Activated CD4-positive, alpha-beta T cell treated with anti-CD3 and anti-CD28 coated beads, Interleukin-2, amount 10 ng/mL, durations not matched to agents 7 days and 5 days (primary cell): ENCODE data around the gene PITPNC1. TPM values are rescaled to one million over a fixed set of nuclear protein-coding genes. Genes with fewer than 3 reads are reported as not detected.

ENCODE experiments used
- CTCF ChIA-PET: fragments of 350-600 bp; sonication (Branson Sonifier 250); formaldehyde crosslinking; loops from one replicate; lab custom pipeline; 2021; ENCODE audit warnings: antibody characterized with exemption; lab: Charles Lee
- POLR2A ChIA-PET: fragments of 350-600 bp; sonication (Branson Sonifier 250); formaldehyde crosslinking; loops from one replicate; lab custom pipeline; 2021; ENCODE audit warnings: antibody characterized with exemption; lab: Charles Lee
- DNase-seq: peaks from one replicate; pipeline ENCODE4 v3.0.0-alpha.2; 2020
- H3K27ac Mint-ChIP-seq: one replicate; pipeline ENCODE4 v1.8.0; 2021; ENCODE audit warnings: mild to moderate bottlenecking, moderate library complexity, mixed read lengths
- H3K27me3 Mint-ChIP-seq: one replicate; pipeline ENCODE4 v1.8.0; 2021; ENCODE audit warnings: mixed read lengths
- H3K36me3 Mint-ChIP-seq: one replicate; pipeline ENCODE4 v1.8.0; 2021; ENCODE audit warnings: low read depth, mixed read lengths
- H3K4me1 Mint-ChIP-seq: one replicate; pipeline ENCODE4 v1.8.0; 2021; ENCODE audit warnings: mixed read lengths
- H3K4me3 Mint-ChIP-seq: one replicate; pipeline ENCODE4 v1.8.0; 2021; ENCODE audit warnings: mild to moderate bottlenecking, moderate library complexity, mixed read lengths
- H3K9me3 Mint-ChIP-seq: one replicate; pipeline ENCODE4 v1.8.0; 2021; ENCODE audit warnings: mixed read lengths
- total RNA-seq, 2 experiments: library from RNA; stranded (reverse); gene quantifications; one replicate each; pipeline ENCODE4 v1.2.3, GENCODE V29; 2021

Gene PITPNC1
- total RNA-seq, 2 experiments from 2014 or later = 57.0 to 67.1 TPM

DNA sequence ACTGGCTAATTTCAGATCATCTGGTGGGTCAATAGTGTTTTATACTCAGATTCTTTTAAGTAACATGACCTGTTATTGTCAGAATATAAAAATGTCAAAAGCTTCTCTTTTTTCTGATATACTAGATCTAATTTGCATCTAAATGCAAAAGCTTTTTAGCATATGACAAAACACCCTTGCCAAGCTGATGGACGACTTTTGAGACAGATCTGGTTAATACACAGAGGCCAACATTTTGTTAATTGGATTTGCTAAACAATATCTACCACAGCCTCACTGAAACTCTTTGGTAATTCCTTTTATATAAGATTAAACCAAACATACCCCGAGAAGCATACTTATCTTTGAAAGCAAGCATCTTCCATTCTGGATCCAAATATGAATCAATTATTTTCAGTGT, 330.4 kb downstream of the PITPNC1 start:
- ChIA-PET CTCF (interaction anchor here (0.7 to 2.5 kb wide), 3 partner anchors 10 to 344 kb away, joined by 3 to 7 read pairs (median 7); partner anchors contain the start of gene NOL11), POLR2A (no interaction called here)
- Mint-ChIP-seq H3K9me3 (no peaks in the 10 kb centered on the region), H3K4me1 (no peaks in the 10 kb centered on the region), H3K27me3 (no peaks in the 10 kb centered on the region), H3K36me3 (no peaks in the 10 kb centered on the region), H3K4me3 (no peak overlapping the region), H3K27ac (no peak overlapping the region)
- DNase-seq = no peak

DNA sequence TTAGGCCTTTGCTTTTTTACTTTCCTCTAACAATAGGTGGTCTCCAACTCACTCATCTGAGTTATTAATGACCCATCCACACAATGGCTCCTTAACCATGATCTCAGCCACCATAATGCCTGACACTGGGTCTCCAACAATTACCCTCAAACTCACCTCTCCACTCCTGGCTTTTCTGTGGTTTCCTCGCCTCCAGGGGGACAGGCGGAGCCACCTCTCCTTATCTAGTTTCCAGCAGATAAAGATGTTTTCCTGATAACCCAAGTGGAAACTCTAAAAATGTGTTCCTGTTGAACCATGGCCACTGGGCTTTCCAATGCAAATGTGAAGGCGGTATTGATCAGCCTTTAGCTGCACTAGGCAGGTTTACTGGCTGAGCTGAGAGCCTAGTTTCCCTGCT, 331.3 kb downstream of the PITPNC1 start:
- ChIA-PET POLR2A (no interaction called here), CTCF (interaction anchor here (0.8 to 2.5 kb wide), 3 partner anchors 8 to 334 kb away, joined by 3 to 7 read pairs (median 7); partner anchors contain the start of gene NOL11)
- no peak overlapping the region for H3K27ac Mint-ChIP-seq
- no peak for DNase-seq
- H3K4me1 Mint-ChIP-seq = no peaks in the 10 kb centered on the region
- no peak overlapping the region for H3K4me3 Mint-ChIP-seq
- no peaks in the 10 kb centered on the region for H3K27me3 Mint-ChIP-seq
- no peaks in the 10 kb centered on the region for H3K9me3 Mint-ChIP-seq
- no peaks in the 10 kb centered on the region for H3K36me3 Mint-ChIP-seq

DNA sequence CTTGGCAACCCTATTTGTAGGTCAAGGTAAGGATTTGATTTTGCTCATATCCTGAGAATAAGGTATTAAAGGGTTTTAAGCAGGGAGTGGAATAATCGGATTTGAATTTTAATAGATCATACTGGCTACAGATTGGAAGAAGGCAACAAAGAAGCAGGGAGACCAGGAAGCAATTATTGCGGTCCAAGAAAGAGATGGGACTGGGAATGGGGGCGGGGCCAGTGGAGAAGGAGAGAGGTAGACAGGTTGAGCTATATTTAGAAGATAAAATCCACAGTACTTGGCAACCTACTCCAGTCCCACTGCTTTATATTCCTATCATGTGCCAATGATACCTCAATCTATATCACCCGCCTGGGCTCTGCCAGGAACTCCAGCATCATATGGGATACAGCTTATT, 334.8 kb downstream of the PITPNC1 start:
- peaks cover 5% of the 10 kb centered on the region for H3K4me1 Mint-ChIP-seq
- POLR2A ChIA-PET = no interaction called here
- no peaks in the 10 kb centered on the region for H3K9me3 Mint-ChIP-seq
- CTCF ChIA-PET = interaction anchor here (0.5 to 0.7 kb wide), 2 partner anchors 77 to 210 kb away, joined by 3 read pairs; no protein-coding TSS in a partner anchor
- H3K4me3 Mint-ChIP-seq = no peak overlapping the region
- H3K27ac Mint-ChIP-seq = no peak overlapping the region
- DNase-seq = no peak
- no peaks in the 10 kb centered on the region for H3K36me3 Mint-ChIP-seq
- H3K27me3 Mint-ChIP-seq = no peaks in the 10 kb centered on the region

DNA sequence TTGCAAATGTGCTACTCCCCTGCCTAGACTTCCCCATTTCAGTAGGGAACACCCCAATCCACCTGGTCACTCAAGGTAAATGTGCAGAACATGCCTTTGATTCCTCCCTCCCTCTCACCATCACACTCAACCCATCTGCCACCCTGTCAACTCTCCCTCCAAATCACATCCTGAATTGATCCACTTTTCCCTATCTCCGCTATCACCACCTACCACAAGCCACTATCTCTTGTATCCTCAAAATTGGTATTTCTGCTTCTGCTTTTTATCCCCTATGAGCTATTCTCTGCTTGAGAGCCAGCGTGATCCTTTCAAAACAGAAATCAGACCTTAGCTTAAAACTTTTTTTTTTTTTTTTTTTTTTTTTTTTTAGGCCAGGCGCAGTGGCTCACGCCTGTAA, 335.3 kb downstream of the PITPNC1 start:
- H3K27me3 Mint-ChIP-seq = no peaks in the 10 kb centered on the region
- H3K27ac Mint-ChIP-seq = no peak overlapping the region
- POLR2A ChIA-PET = no interaction called here
- H3K9me3 Mint-ChIP-seq = no peaks in the 10 kb centered on the region
- no peaks in the 10 kb centered on the region for H3K36me3 Mint-ChIP-seq
- H3K4me3 Mint-ChIP-seq = no peak overlapping the region
- peaks cover 8% of the 10 kb centered on the region for H3K4me1 Mint-ChIP-seq
- CTCF ChIA-PET = interaction anchor here (0.5 to 0.7 kb wide), 3 partner anchors 76 to 374 kb away, joined by 3 read pairs; no protein-coding TSS in a partner anchor
- no peak for DNase-seq

DNA sequence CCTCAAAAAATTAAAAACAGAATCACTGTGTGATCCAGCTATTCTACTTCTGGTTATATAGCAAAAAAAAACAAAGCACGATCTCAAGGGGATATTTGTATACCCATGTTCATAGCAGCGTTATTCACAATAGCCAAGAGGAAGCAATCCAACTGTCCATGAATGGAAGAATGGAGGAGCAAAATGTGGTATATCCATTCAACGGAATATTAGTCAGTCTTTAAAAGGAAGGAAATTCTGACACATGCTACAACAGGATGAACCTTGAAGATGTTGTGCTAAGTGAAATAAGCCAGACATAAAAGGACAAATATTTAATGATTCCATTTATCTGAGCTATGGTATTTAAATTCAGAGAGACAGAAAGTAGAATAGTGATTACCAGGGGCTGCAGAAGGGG, 336.1 kb downstream of the PITPNC1 start:
- H3K4me1 Mint-ChIP-seq = peaks cover 8% of the 10 kb centered on the region
- peaks cover 2% of the 10 kb centered on the region for H3K36me3 Mint-ChIP-seq
- DNase-seq = no peak
- no peaks in the 10 kb centered on the region for H3K27me3 Mint-ChIP-seq
- H3K9me3 Mint-ChIP-seq = no peaks in the 10 kb centered on the region
- H3K4me3 Mint-ChIP-seq = no peak overlapping the region
- H3K27ac Mint-ChIP-seq = no peak overlapping the region
- ChIA-PET CTCF (interaction anchor here (0.7 kb wide), 1 partner anchor 375 kb away, joined by 3 read pairs; no protein-coding TSS in a partner anchor), POLR2A (no interaction called here)

DNA sequence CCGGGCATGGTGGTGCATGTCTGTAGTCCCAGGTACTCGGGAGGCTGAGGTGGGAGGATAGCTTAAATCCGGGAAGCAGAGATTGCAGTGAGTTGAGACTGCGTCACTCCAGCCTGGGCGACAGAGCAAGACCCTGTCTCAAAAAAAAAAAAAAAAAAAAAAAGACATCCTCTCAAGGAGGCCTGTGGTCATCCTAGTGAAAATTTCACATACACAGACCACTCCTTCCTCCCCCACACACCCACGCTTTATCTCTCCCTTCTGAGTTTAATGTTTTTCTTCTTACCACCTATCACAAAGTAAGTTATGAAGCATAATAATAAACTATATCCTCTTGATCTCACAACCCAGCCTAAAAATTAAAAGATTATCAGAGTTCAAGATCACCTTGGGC, 339.3 kb downstream of the PITPNC1 start:
- DNase-seq = no peak
- ChIA-PET POLR2A (no interaction called here), CTCF (interaction anchor here (1.1 kb wide), 1 partner anchor 10 kb away, joined by 3 read pairs; no protein-coding TSS in a partner anchor)
- H3K4me1 Mint-ChIP-seq = peaks cover 20% of the 10 kb centered on the region
- H3K27me3 Mint-ChIP-seq = no peaks in the 10 kb centered on the region
- H3K9me3 Mint-ChIP-seq = no peaks in the 10 kb centered on the region
- peak overlapping the region; percentile 95 for H3K4me3 Mint-ChIP-seq
- peak overlapping the region; percentile 99 for H3K27ac Mint-ChIP-seq
- H3K36me3 Mint-ChIP-seq = peaks cover 15% of the 10 kb centered on the region

DNA sequence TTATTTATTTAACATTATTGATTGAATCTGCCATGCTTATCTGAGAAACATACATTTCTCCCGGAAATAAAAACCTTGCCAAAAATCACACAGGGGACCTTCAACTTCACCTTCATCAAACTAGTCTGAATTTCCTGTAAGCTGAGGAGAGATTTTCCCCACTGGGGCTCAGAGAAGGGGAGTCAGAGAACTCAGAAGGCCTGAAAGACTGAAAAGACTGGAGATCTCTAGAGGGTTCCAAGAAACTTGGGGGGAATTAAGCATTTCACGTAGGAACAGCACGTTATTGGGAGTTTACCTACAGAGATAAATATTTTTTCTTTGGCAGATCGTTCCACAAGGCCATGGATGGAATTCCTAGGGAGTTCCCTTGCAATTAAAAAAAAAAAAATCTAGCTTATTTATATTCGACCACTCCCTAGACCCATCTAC, 340.1 kb downstream of the PITPNC1 start:
- Mint-ChIP-seq H3K27me3 (no peaks in the 10 kb centered on the region), H3K36me3 (peaks cover 23% of the 10 kb centered on the region), H3K9me3 (no peaks in the 10 kb centered on the region), H3K4me3 (peak overlapping the region; percentile 95), H3K4me1 (peaks cover 28% of the 10 kb centered on the region), H3K27ac (peak overlapping the region; percentile 99)
- DNase-seq = peak; percentile 13
- ChIA-PET CTCF (interaction anchor here (0.5 to 1.6 kb wide), 10 partner anchors 9 to 404 kb away, joined by 3 to 7 read pairs (median 4); no protein-coding TSS in a partner anchor), POLR2A (interaction anchor here (0.6 kb wide), 1 partner anchor 52 kb away, joined by 4 read pairs; no protein-coding TSS in a partner anchor)

DNA sequence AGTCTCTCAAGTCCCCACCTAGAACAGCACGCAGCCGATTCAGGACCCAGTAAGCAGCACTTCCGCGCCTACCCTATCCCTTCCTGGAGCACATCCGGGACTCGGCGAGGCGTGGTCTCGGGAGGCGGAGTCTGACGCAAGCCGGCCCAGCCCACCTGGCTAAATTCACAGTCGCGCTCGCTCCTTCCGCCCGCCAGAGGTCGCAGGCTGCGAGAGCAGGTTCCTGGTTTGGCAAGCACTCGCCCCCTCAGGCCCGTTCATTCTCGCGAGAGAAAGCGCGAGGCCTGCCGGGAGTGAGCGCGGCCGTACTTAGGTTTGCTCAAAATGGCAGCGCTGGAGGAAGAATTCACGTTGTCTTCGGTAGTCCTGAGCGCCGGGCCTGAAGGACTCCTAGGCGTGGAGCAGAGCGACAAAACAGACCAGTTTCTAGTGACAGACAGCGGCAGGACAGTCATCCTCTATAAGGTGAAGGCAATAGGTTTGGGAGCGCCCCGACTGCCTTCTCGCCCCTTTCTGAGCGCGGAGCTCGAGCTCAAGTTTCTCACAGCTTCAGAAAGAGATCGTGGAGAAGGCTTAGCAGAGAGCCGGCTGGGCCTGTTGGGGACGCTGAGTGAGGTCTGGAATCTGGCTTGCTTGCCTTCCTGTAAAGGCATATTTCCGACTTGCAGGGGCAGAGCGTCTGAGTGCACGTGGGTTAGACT, 340.7 kb downstream of the PITPNC1 start, which contains the start of gene NOL11:
TSS of gene NOL11 (plus strand) at position 313 of the 701 bp plus-strand sequence. CDS start at position 325, 12 bp downstream.
- peaks cover 26% of the 10 kb centered on the region for H3K36me3 Mint-ChIP-seq
- POLR2A ChIA-PET = interaction anchor here (0.6 kb wide), 1 partner anchor 52 kb away, joined by 4 read pairs; no protein-coding TSS in a partner anchor
- CTCF ChIA-PET = interaction anchor here (0.6 to 1.6 kb wide), 12 partner anchors 10 to 404 kb away, joined by 3 to 7 read pairs (median 4); no protein-coding TSS in a partner anchor
- DNase-seq = peak; percentile 100
- peaks cover 28% of the 10 kb centered on the region for H3K4me1 Mint-ChIP-seq
- H3K4me3 Mint-ChIP-seq = peak within 1 kb of the TSS; percentile 95
- no peaks in the 10 kb centered on the region for H3K27me3 Mint-ChIP-seq
- H3K9me3 Mint-ChIP-seq = no peaks in the 10 kb centered on the region
- peak within 1 kb of the TSS; percentile 99 for H3K27ac Mint-ChIP-seq

DNA sequence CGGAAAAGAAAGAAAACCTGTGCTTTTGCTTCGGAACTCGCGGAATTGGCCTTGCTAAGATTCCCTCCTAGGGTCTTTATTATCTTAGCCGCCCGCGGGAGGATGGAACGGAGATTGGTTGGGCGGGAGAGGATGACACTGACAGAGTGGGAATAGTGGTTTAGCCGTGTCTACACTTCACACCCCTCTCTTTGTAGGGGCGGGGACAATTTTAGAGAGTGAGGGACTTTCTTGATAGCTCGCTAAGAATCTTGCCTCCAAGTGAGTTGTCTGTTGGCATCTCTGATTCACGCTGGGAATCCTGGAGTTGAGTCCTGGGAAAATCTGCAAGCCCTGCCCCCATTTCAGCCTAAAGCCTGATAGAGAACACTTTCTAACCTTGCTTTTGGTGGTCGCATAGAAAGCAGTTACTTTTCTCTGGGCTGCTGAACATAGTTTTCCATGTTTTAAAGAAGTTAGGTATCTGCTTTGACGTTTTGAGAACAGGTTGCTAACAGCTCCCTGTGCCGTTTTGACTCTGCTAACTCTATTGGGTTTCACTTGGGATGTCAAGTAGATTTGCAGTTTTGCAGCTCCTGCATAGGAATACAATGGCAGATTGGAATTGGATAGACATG, 341.4 kb downstream of the PITPNC1 start:
- peak; percentile 43 for DNase-seq
- Mint-ChIP-seq H3K27ac (peak overlapping the region; percentile 99), H3K4me3 (peak overlapping the region; percentile 95), H3K4me1 (peaks cover 28% of the 10 kb centered on the region), H3K27me3 (no peaks in the 10 kb centered on the region), H3K36me3 (peaks cover 26% of the 10 kb centered on the region), H3K9me3 (no peaks in the 10 kb centered on the region)
- CTCF ChIA-PET = interaction anchor here (0.6 to 1.6 kb wide), 6 partner anchors 9 to 238 kb away, joined by 3 to 7 read pairs (median 4); no protein-coding TSS in a partner anchor
- POLR2A ChIA-PET = interaction anchor here (0.6 kb wide), 1 partner anchor 368 kb away, joined by 4 read pairs; no protein-coding TSS in a partner anchor

DNA sequence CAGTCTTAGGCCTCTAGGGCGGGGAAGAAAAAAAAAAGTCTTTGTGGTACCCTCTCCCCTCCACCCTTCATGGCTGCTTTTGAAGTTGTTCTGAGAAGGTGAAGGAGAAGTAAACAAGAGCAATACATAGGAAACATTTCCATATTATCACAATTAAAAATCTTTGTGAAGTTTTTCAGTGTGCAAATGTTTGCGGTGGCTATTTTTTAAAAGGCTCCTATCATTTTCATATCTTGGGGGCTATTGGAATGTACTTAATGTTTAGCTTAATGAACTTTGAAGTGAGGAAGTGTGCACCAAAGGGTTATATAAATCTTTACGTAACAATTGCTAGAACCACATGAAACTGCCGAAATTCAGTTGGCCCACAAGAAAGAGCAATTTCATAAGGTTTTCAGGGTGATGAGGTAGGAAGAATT, 348.3 kb downstream of the PITPNC1 start:
- peaks cover 76% of the 10 kb centered on the region for H3K36me3 Mint-ChIP-seq
- H3K4me3 Mint-ChIP-seq = peak overlapping the region; percentile 33
- DNase-seq = peak; percentile 33
- H3K9me3 Mint-ChIP-seq = no peaks in the 10 kb centered on the region
- POLR2A ChIA-PET = interaction anchor here (0.6 kb wide), 1 partner anchor 1652 kb away, joined by 4 read pairs; no protein-coding TSS in a partner anchor
- H3K27me3 Mint-ChIP-seq = no peaks in the 10 kb centered on the region
- peaks cover 57% of the 10 kb centered on the region for H3K4me1 Mint-ChIP-seq
- H3K27ac Mint-ChIP-seq = peak overlapping the region; percentile 87
- CTCF ChIA-PET = interaction anchor here (1.2 kb wide), 1 partner anchor 11 kb away, joined by 4 read pairs; no protein-coding TSS in a partner anchor

DNA sequence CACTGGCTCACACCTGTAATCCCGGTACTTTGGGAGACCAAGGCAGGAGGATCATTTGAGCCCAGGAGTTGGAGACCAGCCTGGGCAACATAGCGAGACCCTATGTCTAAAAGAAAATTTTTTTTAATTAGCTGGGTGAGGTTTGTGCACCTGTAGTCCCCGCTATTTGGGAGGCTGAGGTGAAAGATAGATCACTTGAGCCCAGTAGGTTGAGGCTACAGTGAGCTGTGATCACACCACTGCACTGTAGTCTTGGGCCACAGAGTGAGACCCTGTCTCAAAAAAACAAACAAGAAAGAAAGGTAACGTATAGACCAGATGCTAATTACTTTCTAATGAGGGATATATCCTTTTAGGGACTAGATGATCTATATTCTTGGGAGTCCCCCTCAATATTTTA, 348.7 kb downstream of the PITPNC1 start:
- Mint-ChIP-seq H3K4me1 (peaks cover 54% of the 10 kb centered on the region), H3K27ac (peak overlapping the region; percentile 87)
- POLR2A ChIA-PET = no interaction called here

More for the DNA sequence above, 348.7 kb downstream of the PITPNC1 start:
- Mint-ChIP-seq H3K9me3 (no peaks in the 10 kb centered on the region), H3K4me3 (peak overlapping the region; percentile 33), H3K36me3 (peaks cover 78% of the 10 kb centered on the region), H3K27me3 (no peaks in the 10 kb centered on the region)
- no peak for DNase-seq
- CTCF ChIA-PET = interaction anchor here (1.2 kb wide), 1 partner anchor 11 kb away, joined by 4 read pairs; no protein-coding TSS in a partner anchor
